Activated CD4-positive, alpha-beta T cell treated with anti-CD3 and anti-CD28 coated beads, Interleukin-2, Interleukin-6, amounts not matched to agents 100 ng/mL and 50 ng/mL, durations not matched to agents 16 hours and 8 hours (primary cell): ENCODE measurements around the gene CDK2.
A peak's percentile ranks its signal among the peaks of the same experiment; 100 is the strongest.
"Not testable (repeated sequence)": the region's sequence is repeated elsewhere in the genome, so short reads cannot be mapped to it uniquely, and the experiment has no call there.

Experiments used
- DNase-seq: peaks from one replicate; pipeline ENCODE4 v3.0.0-alpha.2; 2020

CDK2 gene

GRCh38 chr12:55982319-55982936 is 15.8 kb downstream of the CDK2 start:
- DNase-seq = no peak

DNA sequence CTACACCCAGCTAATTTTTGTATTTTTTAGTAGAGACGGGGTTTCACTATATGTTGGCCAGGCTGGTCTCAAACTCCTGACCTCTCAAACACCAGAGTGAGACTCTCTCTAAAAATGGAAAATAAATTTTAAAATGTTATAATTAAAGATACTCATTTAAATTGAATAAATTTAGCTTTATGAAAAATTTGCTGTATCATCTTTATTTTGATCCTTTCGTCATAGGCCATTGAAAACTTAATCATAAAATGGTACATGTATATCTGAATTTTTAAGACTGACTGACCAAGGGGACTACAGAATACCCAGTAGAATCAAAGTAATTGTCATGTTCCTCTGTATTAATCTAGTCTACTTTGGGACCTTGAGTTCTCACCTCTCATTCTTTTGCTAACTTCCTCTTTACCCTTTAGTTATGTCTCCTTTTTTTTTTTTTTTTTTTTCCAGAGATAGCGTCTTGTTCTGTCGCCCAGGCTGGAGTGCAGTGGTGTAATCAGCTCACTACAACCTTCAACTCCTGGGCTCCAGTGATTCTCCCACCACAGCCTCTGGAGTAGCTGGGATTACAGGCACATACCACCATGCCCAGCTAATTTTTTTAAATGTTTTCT is 16.7 kb downstream of the CDK2 start:
- DNase-seq = no peak

DNA sequence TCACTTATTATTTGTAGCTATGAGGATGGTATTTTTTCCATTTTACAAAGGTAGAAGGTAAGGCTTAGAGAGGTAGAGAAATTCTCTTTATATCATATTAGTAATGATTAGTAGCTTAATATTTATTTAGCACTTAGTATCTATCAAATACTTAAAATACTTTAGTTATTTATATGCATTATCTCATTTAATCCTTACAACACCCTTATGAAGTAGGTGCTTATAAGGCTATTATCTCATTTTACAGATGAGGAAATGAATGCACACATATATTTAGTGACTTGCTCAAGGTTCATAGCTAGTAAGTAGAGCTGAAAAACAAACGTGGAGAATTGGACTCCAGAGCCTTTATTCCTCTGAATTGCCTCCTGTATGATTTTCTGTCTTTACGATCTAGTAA is 18.2 kb downstream of the CDK2 start:
- DNase-seq = no peak

GRCh38 chr12:55985341-55985740 is 18.7 kb downstream of the CDK2 start:
- DNase-seq = no peak

- not testable (repeated sequence) for DNase-seq
Observed at GRCh38 chr12:55985976-55986375, 19.3 kb downstream of the CDK2 start.

GRCh38 chr12:55991110-55991509 is 24.5 kb downstream of the CDK2 start:
- no peak for DNase-seq

DNA sequence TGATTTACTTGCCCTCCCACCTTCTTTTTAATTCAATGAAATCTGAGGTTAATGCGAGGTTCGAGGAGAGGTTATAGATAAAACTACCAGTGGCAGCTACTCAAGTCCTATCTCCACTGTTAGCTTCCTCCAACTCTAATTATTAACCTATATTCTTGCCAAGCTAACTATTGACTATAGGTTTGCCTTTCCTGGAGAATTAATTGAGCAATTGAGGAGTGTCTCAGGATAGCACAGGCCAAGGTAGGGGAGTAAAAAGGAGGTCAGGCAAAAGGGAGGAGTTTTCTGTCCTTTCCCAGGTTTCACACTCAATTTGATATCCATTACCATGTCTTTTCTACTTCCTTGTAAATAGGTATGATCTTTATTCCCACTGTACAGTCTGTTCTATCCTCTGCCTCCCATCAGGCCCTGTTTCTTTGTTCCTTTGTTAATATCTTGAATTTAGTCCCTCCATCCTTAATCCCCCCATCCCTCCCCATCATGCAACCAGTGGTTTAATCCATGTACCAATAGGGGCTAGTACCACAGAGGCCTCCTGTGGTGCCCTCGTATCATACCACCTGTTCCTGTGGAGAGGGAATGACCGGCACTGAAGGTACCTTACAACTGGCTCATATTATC is 26.7 kb downstream of the CDK2 start:
- DNase-seq = no peak

- DNase-seq = no peak
Observed at GRCh38 chr12:55995366-55995765, 28.7 kb downstream of the CDK2 start.

DNA sequence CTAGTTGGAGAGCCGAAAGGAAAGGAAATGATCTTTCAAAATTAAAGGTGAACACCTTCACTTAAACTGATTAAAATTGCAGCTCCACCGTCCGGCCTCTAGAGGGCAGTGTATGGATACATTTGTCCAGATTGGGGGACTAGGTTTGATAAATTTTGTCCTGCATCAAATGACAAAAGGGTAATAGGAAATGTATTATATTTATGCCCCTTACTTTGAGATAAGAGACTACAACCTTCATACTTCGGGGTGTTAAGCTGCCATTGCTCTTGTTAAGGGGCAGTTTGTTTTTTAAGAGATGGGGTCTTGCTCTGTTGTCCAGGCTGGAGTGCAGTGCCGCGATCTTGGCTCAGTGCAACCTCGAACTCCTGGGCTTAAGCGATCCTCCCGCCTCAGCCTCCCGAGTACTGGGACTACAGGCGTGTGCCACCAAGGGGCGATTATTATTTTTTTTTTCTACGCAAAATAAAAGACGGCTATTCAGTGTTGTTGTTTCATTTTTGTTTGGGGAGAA is 29.6 kb downstream of the CDK2 start:
- peak; percentile 81 for DNase-seq

GRCh38 chr12:55996715-55997534 is 30.3 kb downstream of the CDK2 start, which contains the start of gene SUOX:
TSS of gene SUOX (plus strand) at chr12:55997276. CDS start at chr12:56002222, 4,946 bp downstream.
- DNase-seq = peak; percentile 67

- no peak for DNase-seq
Observed at GRCh38 chr12:55997535-55997859, 30.9 kb downstream of the CDK2 start.

DNA sequence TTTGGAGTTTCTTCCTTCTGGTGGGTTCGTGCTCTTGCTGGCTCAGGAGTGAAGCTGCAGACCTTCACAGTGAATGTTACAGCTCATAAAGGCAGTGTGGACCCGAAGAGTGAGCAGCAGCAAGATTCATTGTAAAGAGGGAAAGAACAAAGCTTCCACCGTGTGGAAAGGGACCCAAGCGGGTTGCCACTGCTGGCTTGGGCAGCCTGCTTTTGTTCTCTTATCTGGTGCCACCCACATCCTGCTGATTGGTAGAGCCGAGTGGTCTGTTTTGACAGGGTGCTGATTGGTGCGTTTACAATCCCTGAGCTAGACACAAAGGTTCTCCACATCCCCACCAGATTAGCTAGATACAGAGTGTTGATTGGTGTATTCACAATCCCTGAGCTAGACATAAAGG is 32.9 kb downstream of the CDK2 start:
- peak; percentile 32 for DNase-seq

- not testable (repeated sequence) for DNase-seq
Observed at GRCh38 chr12:55999999-56000540, 33.4 kb downstream of the CDK2 start.

DNA sequence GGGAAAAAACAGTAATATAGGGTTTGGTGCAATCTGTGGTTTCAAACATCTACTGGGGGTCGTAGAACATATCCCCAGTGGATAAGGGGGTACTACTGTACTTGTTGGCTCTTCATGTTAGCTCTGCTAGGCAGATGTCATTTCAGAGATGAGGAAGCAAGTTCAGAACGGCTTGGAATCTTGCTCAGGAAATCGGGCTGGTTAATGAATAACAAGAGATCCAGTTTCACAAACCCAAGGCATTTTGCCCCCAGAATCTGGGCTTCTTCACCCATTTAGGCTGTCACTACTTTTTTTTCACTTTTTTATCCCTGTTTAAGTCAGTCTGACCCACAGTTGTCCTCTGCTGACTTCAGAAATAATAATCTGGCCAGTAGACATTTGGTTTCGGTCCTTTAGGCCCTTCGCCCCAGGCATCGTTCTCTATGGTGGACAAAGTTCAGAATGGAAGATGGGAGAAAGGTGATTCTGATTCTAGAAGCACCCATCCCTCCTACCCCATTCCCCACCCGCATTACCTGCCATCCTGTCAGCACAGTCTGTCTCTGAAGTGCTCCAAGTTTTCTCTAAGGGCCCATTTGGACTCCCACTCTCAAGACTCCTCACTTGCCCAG is 35.0 kb downstream of the CDK2 start:
- DNase-seq = no peak

DNA sequence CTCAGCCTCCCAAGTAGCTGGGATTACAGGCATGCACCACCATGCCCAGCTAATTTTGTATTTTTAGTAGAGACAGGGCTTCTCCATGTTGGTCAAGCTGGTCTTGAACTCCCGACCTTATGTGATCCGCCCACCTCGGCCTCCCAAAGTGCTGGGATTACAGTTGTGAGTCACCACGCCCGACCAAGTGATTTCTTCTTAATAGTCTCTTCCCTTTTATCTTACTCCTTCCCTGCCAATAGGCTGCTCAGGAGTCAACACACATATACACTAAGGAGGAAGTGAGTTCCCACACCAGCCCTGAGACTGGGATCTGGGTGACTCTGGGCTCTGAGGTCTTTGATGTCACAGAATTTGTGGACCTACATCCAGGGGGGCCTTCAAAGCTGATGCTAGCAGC is 36.7 kb downstream of the CDK2 start:
- not testable (repeated sequence) for DNase-seq

GRCh38 chr12:56004211-56004610 is 37.6 kb downstream of the CDK2 start:
- no peak for DNase-seq

DNA sequence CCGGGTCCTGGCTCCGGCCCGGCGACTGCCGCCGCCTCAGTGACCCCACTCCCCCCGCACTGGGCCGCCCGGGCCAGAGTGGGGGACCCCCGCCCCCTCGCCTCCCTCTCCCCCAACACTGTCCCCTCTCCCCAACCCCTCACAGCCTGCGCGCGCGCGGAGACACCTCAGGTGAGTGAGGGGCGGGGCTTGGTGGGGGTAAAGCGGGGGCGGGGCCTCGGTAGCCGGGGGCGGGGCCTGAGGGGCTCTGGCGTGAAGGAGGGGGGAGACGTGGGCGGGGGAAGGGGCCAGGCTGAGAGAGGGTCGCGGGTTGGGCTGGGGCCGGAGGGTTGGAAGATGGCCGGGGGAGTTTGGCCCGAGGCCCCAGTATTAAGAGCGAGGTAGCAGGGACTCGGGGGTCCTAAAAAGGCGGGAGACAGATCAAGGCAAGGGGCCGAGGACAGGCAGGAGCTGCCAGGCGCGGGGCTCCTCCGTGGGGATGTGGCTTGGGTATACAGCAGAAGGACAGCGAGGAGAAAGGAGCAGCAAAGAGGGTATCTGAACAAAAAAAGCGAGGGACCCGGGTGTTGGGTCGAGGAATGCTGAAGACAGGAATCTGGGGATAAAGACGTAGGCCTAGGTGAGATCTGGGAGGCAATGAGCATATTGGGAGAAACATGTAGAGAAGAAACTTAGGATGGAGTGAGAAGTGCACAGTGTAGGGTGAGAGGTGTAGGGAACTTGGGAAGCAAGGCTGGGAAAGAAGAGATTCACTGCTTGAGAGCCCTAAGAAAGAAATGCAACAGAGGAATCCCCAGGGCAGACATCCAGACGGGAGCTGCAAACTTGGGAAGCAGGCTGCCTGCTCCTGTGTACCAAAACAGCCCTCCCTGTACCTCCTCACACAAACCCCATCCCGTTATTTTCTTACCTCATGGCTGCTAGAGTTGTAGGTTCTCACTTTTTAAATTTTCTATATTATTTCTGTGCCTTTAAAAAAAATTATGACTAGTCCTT is 41.2 kb downstream of the CDK2 start:
- peak; percentile 66 for DNase-seq

DNA sequence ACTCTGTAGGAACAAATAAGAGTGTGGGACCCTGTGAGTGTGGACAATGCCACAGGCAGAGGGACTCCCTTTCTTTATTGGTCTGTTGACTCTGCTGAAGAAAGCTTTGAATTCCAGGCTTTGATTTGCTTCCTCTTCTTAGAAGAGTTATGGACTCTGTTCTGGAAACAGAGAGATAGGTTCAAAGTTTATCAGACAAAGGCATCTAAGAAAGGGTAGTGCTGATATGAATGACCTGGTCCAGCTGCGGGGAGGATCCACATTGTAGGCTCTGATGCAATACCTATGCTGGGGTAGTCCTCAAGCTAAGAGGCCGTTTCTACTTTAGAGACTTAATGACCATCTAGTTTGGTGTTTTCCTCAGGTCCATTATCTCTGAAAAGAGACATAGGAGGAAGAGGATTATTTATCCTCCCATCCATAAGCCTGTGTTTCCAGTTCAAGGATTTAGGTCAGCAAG is 43.5 kb downstream of the CDK2 start:
- no peak for DNase-seq

DNA sequence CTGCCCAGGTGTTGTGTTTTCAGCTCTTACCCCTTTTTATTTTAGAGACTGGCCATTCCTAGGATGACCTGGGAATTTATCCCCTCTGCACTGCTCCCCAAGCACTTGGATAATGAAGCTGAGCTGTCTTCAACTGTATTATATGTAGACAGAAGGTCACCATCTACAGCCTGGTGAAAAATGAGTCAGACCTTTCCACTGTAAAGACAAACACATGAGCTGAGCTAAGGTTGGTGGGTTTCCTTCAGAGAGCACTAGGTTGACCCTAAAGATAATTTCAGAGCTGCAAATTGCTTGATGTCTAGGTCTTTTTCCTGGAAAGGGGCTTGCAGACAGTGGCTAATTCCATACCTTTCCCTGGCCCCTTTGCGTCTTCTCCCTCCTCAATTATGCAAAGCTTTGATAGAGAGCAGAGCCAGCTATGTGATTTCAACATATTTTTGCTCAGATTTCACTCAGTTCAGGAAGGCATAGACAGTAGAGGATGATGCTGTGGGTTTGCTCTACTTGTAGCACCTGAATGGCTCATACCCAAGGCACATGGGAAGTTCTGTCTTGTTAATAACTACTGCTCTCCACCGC is 45.0 kb downstream of the CDK2 start:
- DNase-seq = no peak

- DNase-seq = no peak
Observed at GRCh38 chr12:56013482-56013881, 46.9 kb downstream of the CDK2 start.

GRCh38 chr12:56014205-56014604 is 47.6 kb downstream of the CDK2 start:
- no peak for DNase-seq
